Epithelial cell of proximal tubule (primary cell): ENCODE results near the gene RAB10. TPM values are rescaled to one million over a fixed set of nuclear protein-coding genes. Genes with fewer than 3 reads are reported as not detected.
"Not testable (repeated sequence)": the region's sequence is repeated elsewhere in the genome, so short reads cannot be mapped to it uniquely, and the experiment has no call there.

Experiments
- DNase-seq: peaks from one replicate; pipeline ENCODE4 v3.0.0-alpha.2; 2011; ENCODE audit warnings: low read depth
- H3K4me3 ChIP-seq: 2 replicates; pipeline ENCODE4 v1.5.1; 2011; ENCODE audit warnings: low read depth, mild to moderate bottlenecking, low read length
- CTCF ChIP-seq: conservative IDR thresholded peaks from 2 replicates; pipeline ENCODE4 v1.5.1; 2012; ENCODE audit warnings: low read depth, mild to moderate bottlenecking, low read length
- total RNA-seq: library from RNA; depleted of rRNA; stranded (reverse); fragments of >200 nt; gene quantifications from 2 replicates; pipeline ENCODE4 v1.2.3, GENCODE V29; 2015

Gene RAB10
- total RNA-seq, 1 donor from 2014 or later, result 154 TPM

DNA sequence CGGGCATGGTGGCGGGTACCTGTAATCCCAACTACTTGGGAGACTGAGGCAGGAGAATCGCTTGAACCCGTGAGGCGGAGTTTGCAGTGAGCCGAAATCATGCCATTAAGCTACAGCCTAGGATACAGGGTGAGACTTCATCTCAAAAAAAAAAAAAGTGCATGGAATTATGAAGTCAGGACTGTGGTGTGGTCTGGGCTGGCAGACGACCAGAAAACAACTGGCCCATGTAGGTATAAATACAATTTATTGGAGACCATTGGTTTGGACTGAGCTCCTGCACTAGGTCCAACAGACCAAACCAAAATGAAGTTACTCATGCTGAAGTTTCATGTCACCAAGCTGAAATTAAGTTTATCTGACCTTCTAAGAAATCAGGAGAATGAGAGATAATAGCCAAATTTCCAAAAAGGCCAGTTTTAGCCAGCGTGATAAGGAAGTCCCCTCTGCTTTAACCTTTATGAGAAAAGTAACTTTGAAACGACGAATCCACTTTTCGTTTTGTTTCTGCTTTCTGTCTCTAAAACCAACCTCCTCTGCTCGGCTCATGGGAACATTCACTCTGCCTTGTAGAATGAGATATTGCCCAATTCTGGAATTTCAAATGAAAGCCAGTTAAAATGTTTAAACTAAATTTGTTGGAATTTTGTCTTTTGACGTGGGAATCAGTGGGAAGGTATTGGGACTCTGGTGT is 17.7 kb upstream of the RAB10 start:
- DNase-seq, result no peak
- H3K4me3 ChIP-seq, result no peak overlapping the region
- no peak for TF ChIP-seq CTCF

DNA sequence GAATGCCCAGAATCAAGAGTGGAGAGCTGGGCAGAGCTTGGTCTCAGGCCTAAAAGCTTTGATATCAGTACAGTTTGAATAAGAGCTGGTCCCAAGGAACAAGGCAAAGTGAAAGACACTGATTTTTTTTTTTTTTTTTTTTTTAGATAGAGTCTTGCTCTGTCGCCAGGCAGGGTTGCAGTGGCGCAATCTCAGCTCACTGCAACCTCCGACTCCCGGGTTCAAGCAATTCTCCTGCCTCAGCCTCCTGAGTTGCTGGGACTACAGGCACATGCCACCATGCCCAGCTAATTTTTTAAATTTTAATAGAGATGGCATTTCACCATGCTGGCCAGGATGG is 17.2 kb upstream of the RAB10 start:
- H3K4me3 ChIP-seq, DNase-seq: not testable (repeated sequence)

- no peak overlapping the region for H3K4me3 ChIP-seq
- TF ChIP-seq CTCF, result no peak
- no peak for DNase-seq
These were observed 16.3 kb upstream of the RAB10 start for GRCh38 chr2:26017464-26018183.

DNA sequence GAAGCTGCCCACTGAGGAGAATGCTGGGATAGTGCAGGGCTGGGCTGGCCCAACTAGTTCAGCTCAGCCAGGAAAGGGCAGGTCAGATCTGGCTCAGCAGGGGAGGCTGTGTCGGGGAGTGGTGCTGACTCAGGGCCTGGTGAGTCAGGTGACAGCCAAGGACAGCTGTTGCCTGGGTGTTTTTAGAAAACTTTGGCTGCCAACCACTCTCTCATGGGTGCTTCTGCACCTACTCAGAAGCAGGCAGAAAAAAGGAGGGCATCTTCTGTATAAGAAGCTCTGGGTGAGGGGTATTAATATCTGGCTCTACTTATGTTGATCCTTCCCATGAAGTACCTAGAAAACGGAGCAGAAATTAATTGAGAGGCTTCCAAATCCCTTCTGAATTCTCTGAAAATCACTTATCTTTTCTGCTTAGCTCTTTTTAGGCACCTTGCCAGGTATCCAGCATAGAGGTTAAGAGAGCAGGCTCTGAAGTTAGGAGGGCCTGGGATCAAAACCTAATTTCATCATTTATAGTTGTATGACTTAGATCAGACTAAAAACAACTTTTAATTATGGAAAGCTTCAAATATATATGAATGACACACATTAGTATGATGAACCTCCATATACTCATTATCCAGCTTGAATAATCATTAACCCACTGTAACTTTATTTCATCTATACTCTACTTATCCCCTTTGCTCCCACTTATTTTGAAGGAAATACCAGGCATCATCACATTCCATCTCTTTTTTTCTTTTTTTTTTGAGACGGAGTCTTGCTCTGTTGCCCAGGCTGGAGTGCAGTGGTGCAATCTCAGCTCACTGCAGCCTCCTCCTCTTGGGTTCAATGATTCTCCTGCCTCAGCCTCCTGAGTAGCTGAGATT is 15.5 kb upstream of the RAB10 start:
- TF ChIP-seq CTCF, result no peak
- peak; percentile 77 for DNase-seq
- no peak overlapping the region for H3K4me3 ChIP-seq

- TF ChIP-seq CTCF, result no peak
- DNase-seq, result no peak
These were observed 13.6 kb upstream of the RAB10 start for GRCh38 chr2:26020231-26020640.

DNA sequence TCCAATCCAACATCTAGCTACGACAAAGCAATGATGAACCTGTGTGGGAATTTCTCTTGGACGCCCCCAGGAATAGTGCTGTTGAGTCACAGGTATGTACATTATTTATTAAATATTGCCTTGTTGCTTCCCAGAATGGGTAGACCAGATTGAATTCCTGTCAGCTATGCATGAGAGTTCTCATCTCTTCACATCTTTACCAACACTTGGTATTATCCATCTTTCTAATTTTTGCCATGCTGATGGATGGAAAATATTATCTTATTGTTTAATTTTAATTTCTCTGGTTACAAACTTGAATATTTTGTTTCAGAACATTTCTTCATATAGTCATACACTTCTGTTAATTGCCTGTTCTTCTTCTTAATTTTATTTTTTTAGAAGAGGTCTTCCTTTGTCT is 9.6 kb upstream of the RAB10 start:
- no peak overlapping the region for H3K4me3 ChIP-seq
- no peak for TF ChIP-seq CTCF
- DNase-seq, result no peak

More at GRCh38 chr2:26020231-26020640, 13.6 kb upstream of the RAB10 start:
- no peak overlapping the region for H3K4me3 ChIP-seq

GRCh38 chr2:26025509-26025908 is 8.4 kb upstream of the RAB10 start:
- no peak overlapping the region for H3K4me3 ChIP-seq
- TF ChIP-seq CTCF, result no peak
- DNase-seq, result no peak

GRCh38 chr2:26028083-26028482 is 5.8 kb upstream of the RAB10 start:
- DNase-seq, H3K4me3 ChIP-seq: not testable (repeated sequence)

DNA sequence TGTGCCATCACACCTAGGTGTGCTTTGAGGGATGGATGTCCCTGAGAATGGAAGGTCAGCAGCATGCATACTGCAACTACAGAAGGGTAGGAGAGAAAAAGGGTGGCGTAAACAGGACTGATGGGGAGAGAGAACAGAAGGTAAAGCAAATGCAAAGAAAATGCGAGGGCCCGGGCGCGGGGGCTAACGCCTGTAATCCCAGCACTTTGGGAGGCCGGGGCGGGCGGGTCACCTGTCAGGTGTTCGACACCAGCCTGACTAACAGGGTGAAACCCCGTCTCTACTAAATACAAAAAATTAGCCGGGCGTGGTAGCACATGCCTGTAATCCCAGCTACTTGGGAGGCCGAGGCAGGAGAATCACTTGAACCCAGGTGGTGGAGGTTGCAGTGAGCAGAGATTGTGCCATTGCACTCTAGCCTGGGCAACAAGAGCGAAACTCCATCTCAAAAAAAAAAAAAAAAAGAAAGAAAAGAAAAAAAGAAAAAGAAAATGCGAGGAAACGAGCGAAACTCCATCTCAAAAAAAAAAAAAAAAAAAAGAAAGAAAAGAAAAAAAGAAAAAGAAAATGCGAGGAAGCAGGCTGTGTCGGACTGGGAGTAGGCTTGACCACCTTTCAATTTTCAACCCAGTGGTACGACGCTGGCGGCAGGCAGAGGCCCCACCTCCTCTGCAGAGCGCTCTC is 1.2 kb upstream of the RAB10 start:
- not testable (repeated sequence) for DNase-seq

More for the DNA sequence above, 1.2 kb upstream of the RAB10 start:
- peak overlapping the region; percentile 88 for H3K4me3 ChIP-seq
